ENCODE measurements around the gene PFKL.
"Not testable (repeated sequence)": the region's sequence is repeated elsewhere in the genome, so short reads cannot be mapped to it uniquely, and the experiment has no call there.

PFKL gene

DNA sequence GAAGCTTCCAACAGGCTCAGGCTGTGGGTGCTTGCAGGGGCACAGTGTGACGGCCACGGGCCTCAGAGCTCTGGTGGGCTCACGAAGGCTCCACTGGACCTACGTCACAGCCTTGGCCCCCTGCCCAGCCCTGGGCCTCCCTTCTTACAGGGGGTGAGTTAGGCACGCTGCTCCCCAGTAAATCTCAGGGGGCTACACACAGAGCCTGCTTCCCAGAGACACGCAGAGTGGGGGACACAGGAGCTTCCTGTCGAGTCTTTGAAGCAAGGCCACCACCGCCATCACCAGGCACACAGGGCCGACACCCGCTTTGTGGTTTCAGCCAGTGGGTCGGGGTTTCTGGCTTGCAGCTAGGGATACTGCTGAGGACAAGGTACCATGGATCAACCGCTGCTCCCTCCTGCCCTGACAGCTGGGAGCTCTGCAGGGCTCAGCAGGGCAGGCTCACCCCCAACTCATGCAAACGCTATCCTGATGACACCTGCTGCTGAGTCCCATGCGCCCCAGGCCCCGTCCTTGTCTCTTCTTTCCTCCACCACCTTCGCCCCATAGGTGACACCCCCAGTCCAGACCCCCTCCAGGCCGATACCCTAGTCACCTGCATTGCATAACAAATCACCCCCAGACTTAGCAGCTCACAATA lies 44.8 kb downstream of the PFKL start:
- DNase-seq (ENCODE audit: low read depth in 2 of 2): no peak

DNA sequence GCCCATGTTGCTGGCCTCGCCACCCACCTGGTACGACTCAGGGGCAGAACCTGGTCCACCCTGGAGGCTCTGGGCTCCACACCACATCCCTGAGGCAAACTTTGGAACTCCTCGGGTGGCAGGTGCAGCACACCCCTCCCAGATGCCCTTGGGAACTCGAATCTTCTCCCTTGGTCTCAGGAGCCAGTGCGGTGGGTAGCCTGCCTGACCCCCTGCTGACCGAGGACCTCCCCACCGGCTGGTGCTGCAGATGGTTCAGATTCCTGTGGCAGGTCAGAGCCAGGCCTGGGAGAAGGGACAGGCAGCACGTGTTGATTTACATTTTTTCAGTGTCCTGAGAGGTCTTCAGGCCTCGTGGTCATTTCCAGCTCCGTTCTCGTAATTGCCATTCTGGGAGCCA lies 45.6 kb downstream of the PFKL start:
- DNase-seq (ENCODE audit: low read depth in 2 of 2): no peak

DNA sequence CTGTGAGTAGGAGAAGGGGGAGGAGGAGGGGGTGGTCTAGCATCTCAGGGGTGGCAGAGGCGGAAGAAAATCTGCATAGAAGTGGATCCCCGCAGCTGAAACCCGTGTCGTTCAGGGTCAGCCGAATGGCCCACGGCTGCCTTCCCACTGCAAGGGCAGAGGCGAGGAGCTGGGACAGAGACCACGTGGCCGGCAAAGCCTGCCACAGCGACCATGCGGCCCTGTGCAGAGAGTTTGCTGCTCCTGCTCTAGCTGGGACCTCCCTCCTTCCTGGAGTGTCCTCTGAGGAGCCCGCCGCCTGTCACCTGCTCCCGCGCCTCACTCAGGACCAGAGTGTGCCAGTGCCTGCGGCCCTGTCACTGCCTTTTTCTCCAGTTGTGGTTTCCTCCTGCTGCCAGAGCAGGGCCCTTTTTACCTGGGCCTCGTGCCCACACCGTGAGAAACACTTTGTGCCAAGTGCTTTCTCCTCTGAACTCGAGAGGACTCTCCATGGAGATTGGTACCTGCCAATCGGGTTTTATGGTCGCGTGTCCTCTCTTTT lies 48.1 kb downstream of the PFKL start:
- DNase-seq (ENCODE audit: low read depth in 2 of 2): no peak

DNA sequence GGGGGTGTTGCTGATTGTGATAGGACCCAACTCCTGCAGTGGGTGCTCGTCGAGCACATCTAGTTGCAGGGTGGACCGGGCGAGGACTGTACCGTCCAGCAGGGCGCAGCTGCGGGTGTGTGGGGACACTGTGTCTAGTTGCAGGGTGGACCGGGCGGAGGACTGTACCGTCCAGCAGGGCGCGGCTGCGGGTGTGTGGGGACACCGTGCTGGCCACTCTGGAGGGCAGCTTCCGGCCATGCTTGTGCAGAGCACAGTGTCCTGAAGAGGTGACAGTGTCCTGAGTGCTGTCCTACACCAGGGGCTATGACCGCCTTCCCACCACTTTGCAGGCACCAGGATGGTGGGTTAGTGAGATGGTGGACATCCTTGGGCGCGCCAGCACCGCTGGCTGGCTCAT lies 49.0 kb downstream of the PFKL start:
- no peak for DNase-seq (ENCODE audit: low read depth in 2 of 2)

DNA sequence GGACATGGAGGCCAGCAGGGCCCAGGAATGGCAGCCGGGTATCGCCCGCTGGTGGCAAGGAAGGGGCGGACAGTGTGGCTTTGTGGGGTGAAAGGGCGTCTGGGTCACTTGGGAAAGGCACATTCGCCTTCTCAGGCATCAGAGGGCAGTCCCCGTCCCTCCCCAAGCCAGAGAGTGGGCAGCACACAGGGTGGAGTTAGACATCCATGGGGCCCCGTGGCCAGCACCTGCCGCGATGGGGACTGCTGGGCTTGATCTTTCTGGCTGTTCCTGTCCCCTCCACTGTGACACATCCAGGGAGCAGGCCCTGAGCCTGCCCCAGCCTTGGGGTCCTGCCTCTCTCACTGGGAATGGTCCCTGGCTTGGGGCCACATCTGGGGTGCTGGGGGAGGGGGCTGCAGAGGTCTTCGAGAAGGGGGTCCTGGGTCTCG lies 49.6 kb downstream of the PFKL start:
- DNase-seq (ENCODE audit: low read depth in 2 of 2): no peak

DNA sequence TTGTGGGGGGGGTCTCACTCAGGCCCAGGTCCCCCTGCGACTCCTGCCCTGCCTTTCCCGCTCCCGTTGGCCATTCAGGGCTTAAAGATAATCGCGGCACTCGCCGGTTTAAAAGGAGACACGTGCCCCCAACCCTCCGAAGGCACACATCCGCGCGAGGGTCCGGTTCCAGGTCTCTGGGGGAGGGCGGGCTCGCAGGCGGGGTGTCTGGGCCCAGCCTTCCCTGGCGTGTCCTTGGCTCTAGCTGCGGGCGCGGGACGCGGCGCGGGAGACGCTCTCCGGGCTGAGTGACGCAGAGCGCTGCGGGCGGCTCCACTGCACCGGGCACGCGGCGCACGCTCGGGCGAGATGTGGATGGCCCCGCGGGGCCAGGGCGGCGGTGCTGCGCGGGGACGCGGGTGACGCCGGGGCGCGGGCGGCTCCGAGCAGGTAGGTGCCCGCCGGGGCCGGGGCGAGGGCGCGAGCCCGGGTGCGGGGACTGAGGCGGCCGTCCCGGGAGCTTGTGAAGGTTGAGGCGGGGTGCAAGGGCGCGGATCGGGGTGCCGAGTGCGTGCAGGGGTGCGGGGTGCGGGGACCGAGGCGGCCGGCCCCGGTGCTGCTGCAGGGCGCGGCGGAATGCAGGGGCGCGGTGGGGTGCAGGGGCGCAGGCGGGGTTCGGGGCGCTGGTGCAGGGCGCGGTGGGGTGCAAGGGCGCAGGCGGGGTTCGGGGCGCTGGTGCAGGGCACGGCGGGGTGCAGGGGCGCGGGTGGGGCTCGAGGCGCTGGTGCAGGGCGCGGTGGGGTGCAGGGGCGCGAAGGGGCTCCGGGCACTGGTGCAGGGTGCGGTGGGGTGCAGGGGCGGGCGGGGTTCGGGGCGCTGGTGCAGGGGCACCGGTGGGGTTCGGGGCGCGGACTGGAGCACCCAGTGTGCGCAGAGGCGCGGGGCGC lies 50.3 kb downstream of the PFKL start:
- DNase-seq (ENCODE audit: low read depth in 2 of 2): no peak

DNA sequence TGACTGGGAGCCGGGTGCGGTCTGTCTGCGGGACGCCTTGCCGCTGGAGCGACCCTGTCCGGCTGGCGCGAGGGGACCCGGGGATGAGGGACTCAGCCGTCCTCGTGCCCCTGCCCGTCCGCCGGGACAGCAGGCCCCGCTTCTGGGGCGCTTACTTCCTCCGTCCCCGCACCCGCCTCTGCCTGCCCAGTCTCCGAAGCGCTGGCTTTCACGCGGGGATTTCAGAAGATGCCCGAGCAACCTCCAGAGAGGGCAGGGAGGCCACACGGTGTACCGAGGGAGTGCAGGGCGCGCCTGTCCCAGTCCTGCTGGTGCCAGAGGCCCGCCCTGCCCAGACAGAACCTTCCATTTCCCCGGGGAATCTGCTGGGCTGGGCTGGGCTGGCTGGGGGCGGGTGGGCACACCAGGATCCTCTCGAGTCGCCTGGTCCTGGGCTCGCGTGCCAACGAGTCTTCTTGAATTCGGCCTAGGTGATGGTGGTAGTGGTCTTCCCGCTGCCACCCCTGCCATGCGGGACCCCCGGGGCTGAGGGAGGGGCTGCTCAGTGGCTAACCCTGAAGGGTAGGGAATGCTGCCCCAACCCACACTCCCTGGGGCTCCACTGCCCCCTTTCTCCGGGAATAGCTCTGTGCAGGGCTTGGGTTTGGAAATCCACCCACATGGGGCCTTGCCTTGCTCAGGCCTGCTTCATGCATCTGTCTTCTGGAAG lies 51.1 kb downstream of the PFKL start:
- DNase-seq (ENCODE audit: low read depth in 2 of 2): no peak

DNA sequence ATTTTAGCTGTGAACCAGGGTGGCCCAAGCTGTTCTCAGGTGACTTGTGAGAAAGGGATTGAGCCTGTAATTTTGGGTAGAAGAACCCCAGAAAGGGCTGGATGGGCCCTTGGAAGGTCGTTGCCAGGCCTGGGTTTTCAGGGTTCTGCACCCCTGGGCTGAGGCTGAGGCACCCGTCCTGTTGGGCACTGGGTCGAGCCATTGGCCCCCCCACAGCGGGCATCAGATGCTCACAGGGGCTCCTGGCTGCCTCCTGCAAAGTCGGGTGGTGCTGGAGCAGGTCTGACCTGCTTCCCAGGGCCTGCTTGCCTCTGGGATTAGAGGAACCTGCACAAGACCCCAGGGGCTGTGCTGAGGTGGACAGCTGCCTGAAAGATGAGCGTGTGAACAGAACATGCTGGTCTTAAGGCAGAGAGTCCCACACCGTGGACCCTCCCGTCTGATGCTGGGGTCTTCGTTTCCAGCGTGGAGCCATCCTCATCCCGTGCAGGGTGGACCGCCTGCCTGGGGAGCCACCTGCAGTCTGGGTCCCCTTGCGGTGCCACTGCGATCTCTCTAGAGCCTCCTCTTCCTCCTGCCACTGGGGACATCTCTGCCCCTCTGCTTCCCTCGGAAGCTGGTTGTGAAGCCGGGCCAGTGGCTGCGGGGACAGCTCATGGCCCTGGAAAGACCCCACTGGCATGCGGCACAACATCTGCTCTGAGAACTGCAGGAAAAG lies 51.8 kb downstream of the PFKL start:
- no peak for DNase-seq (ENCODE audit: low read depth in 2 of 2)

DNA sequence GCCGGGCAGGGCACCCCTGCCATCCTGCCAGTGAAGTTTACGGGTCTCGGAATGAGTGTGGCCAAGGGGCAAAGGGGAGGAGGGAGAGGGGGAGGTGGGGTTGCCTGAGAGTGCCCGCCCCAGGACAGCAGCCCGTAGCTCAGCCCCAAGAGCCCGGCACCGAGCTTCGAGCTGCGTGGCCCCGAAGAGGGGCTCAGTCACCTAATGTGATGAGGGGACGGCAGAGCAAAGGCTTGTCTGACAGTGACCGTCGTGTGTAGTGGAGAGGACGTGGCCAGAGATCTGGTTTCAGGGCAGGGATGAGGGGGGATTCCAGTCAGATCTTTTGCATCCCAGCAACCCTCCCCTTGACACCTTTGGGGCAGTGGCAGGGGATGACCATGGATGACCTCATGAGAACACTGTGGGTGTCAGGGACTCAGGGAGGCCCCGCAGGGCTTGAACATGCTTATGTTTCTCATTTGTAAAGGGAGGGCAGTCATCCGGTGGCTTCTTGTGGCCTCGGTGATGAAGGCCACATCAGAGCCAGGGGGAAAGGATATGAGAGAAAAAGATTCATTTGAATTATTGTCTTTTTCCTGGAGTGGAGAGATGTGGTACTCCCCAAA lies 52.5 kb downstream of the PFKL start:
- DNase-seq (ENCODE audit: low read depth in 2 of 2): no peak

DNA sequence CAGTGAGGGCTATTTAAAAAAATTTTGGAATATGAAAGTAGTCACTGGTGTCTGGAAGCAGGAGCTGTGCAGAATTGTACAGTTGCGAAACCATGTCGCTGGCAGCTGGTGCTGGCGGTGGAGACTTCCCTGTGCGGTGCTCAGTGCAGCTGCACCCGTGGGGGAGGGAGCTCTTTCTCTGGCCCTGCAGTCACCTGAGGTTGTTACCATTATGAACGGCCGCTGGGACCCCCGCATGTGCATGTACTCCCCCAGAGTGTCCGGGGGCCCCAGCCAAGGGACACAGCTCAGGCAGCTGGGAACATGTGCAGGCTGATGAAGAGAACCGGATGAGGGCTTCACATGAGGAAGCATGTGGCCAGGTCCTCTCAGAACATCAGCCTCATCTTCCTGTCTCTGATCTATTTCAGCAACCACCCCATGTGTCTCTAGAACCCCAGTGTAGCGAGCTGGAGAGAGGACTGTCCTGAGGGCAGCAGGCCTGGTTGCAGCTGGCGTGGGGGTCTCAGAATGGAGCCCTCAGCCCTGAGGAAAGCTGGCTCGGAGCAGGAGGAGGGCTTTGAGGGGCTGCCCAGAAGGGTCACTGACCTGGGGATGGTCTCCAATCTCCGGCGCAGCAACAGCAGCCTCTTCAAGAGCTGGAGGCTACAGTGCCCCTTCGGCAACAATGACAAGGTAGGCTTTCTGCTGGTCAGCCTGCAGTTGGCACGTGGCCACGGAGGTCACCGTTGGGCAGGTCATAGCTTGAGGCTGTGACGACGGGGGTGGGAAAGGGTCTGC lies 53.5 kb downstream of the PFKL start, which contains the start of gene TRPM2:
TRPM2 (plus strand) TSS at position 431 of the 780 bp plus-strand sequence; CDS start at position 511, 80 bp downstream.
- no peak for DNase-seq (ENCODE audit: low read depth in 2 of 2)

DNA sequence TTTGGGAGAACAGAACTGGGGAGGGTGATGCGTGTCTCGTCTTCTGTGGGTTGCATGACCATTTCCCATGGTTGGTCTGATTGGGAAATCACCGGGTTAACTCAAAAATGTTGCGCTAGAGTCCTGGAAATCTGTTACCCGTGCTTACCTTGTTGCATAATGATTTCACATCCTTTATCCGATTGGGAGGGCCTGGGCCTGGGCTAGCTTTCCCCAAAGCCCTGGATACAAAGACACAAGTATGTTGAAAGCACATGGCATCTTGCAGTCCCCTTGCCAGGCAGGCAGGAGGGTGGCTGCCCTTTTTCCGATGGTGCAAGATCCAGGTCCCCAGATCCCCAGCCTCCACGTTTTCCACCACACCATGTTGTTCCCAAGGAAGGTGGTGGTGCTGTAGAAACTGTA lies 54.1 kb downstream of the PFKL start:
- no peak for DNase-seq (ENCODE audit: low read depth in 2 of 2)

DNA sequence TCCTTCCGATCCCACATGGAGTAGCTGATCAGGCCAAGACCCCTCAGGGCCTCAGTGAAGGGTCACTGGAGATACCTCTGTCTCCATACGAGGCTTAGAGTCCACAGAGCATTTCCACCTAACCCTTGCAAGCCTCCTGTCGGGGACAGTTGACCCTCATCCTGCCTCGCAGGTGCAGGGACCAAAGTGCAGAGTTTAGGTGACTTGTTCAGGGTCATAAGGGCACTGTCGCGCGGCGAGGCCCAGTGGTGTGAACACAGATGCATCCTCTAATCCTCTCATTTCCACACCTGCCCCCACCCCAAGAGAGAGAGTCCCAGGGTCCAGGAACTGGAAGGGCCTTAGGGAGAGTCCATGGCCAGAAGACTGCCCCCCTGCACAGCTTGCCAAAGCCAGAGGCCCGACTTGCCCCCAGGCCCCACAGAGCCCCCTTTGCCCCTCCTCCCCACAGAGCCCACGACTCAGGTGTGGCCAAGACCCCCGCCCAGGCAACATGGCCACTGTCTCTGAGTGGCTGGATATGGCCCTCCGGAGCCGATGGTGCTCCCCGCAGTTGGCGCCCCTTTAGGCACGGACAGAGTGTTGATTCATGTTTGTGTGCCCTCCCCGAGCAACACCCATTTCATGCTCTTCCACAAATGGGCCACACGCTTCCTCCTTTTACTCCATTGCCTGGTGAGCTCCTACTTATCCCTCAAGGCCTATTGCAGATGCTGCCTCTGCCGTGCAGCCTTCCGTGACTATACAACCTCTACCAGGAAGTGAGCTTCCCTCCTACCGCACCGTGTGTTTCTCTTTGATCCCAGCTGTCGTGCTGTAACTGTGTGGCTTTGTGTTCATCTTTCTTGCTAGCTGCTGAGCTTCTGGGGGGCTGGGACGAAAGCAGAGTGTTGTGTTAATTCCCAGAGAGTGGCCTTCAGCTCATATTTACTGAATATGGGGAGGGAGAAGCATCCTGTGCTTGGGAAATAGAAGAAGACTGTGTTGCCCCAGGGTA lies 55.2 kb downstream of the PFKL start:
- no peak for DNase-seq (ENCODE audit: low read depth in 2 of 2)

DNA sequence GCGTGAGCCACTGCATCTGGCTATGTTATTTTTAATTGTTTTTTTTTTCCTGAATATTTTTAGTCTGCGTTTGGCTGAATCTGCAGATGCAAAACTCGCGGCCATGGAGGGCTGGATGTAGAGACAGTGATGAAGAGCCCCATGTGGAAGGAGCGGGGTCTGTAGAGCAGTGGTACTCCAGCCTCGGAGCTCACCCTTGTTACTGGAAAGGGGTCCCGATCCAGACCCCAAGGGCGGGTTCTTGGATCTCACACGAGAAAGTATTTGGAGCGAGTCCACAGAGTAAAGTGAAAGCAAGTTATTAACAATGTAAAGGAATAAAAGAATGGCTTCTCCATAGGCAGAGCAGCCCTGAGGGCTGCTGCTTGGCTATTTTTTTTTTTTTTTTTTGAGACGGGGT lies 56.3 kb downstream of the PFKL start:
- DNase-seq (ENCODE audit: low read depth in 2 of 2): no peak

DNA sequence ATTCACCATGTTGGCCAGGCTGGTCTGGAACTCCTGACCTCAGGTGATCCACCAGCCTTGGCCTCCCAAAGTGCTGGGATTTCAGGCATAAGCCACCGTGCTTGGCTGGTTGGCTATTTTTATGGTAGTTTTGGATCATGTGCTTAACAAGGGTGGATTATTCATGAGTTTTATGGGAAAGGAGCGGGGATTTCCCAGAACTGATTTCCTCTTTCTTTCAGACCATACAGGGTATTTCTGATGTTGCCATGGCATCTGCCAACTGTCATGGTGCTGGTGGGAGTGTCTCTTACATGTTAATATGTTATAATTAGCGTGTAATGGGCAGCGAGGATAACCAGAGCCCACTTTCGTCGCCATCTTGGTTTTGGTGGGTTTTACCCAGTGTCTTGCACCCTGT lies 56.8 kb downstream of the PFKL start:
- no peak for DNase-seq (ENCODE audit: low read depth in 2 of 2)

DNA sequence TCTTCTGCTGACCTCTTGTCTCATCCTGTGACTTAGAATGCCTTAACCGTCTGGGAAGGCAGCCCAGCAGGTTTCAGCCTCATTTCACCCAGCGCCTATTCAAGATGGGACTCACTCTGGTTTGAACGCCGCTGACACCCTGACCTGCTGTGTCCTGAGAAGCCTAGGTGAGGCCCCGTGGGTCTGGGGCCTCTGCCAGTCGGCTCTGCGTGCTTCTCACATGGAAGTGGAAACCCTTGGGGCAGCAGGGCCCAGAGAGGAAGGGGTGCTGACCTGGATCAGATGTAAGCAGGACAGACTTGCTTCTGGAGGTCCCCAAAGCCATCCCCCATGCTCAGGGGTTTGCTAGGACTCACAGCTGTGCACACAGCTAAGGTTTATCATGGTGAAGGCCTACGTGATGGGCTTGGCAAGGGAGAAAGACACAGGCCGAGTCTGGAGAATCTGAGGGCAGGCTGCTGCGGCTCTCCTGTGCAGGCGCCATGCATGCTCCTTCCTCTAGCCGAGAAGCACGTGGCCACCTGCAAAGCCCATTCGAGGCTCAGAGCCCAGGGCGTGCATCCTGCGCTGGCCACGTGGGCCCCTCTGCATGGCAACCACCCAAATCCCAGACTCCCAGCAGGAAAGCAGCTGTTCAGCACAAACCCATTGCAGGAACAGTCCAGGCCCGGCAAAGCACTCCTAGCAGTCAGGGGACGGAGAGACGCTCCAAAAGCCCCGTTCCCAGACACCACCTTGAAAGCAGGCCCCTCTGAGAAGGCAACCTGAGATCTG lies 57.4 kb downstream of the PFKL start:
- DNase-seq (ENCODE audit: low read depth in 2 of 2): no peak

DNA sequence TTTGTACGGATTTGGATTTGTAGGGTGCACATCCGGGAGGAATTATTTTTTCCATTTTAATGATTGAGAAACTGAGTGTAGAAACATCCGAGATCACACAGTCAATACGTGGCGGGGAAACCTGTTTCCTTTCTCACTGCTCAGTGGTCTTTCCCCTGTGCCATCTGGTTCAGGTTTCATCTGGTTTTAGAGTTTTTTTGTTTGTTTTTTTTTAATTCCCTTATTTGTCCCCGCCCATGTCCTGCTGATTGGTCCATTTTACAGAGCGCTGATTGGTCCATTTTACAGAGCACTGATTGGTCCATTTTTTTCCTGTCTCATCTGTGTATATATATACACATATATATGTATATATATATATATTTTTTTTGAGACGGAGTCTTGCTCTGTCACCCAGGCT lies 59.5 kb downstream of the PFKL start:
- DNase-seq (ENCODE audit: low read depth in 2 of 2): no peak

DNA sequence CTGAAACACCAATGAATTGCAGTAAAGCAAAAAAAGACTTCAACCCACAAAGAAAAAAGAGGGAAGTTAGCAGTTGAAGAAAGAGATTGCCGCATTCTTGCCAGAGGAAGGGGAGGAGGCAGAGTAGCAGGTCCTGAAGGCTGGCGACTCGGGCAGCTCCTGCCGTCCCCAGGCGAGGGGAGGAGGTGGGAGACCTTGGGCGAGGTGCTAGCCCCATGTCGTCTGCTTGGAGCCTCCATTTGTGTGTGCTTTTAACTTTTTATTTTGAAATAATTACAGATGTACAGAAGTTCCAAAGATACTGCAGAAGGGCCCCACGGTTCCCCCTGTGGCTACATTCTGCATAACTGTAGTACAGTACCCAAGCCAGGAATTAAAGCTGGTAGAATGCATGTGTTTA lies 60.3 kb downstream of the PFKL start:
- DNase-seq (ENCODE audit: low read depth in 2 of 2): no peak

DNA sequence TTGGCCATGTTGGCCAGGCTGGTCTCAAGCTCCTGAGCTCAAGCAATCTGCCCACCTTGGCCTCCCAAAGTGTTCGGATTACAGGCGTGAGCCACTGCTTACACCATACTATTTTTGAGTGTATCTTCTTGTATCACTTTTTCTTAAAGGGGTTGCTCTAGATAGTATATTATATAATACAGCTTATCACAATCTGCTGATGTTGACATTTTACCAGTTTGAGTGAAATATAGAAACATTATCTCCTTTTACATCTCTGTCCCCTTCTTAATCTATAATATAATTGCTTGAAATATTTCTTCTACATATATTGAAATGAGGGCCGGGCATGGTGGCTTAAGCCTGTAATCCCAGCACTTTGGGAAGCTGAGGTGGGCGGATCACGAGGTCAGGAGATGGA lies 62.0 kb downstream of the PFKL start:
- DNase-seq (ENCODE audit: low read depth in 2 of 2): not testable (repeated sequence)
